Progenitor cell of endocrine pancreas (in vitro differentiated cells): ENCODE data around the gene BCL3. TPM values are rescaled to one million over a fixed set of nuclear protein-coding genes. Genes with fewer than 3 reads are reported as not detected.

ENCODE experiments used
- DNase-seq: peaks from one replicate; pipeline ENCODE4 v3.0.0; 2021; ENCODE audit warnings: low spot score; ENCODE audit not compliant: unreplicated experiment
- H3K27ac Mint-ChIP-seq: 2 replicates; pipeline ENCODE4 v1.8.0; 2021; ENCODE audit warnings: mild to moderate bottlenecking, moderate library complexity, mixed read lengths
- H3K27me3 Mint-ChIP-seq: 2 replicates; pipeline ENCODE4 v1.8.0; 2021; ENCODE audit warnings: mixed read lengths
- H3K36me3 Mint-ChIP-seq: 2 replicates; pipeline ENCODE4 v1.8.0; 2022; ENCODE audit warnings: mixed read lengths; ENCODE audit not compliant: insufficient read depth
- H3K4me1 Mint-ChIP-seq: 2 replicates; pipeline ENCODE4 v1.8.0; 2021; ENCODE audit warnings: low read depth, mixed read lengths
- H3K4me3 Mint-ChIP-seq: 2 replicates; pipeline ENCODE4 v1.8.0; 2021; ENCODE audit warnings: low read depth, mild to moderate bottlenecking, moderate library complexity, mixed read lengths
- H3K9me3 Mint-ChIP-seq: 2 replicates; pipeline ENCODE4 v1.8.0; 2021; ENCODE audit warnings: low read depth, mixed read lengths
- microRNA-seq: library from miRNA; unstranded; fragments of <30 nt; microRNA quantifications from one replicate; pipeline ENCODE4 v1.1.0, GENCODE V29; 2020; ENCODE audit warnings: borderline number of aligned reads; ENCODE audit not compliant: unreplicated experiment
- total RNA-seq: library from RNA; stranded (reverse); gene quantifications from 2 replicates; pipeline ENCODE4 v1.2.1, GENCODE V29; 2021
- TF ChIP-seq, protein P1 (sequence below): fragments of 200-600 bp; sonication (generic); IDR thresholded peaks from one replicate; pipeline ENCODE4 v1.5.0; 2021; ENCODE audit warnings: antibody characterized with exemption, mild to moderate bottlenecking; ENCODE audit not compliant: unreplicated experiment

Gene BCL3
- total RNA-seq, 1 donor from 2014 or later, result 3.8 TPM

- no peak for DNase-seq
- Mint-ChIP-seq H3K4me3 (no peak overlapping the region), H3K27me3 (no peaks in the 10 kb centered on the region), H3K27ac (no peak overlapping the region), H3K4me1 (peaks cover 21% of the 10 kb centered on the region), H3K9me3 (no peaks in the 10 kb centered on the region), H3K36me3 (peaks cover 4% of the 10 kb centered on the region)
- TF ChIP-seq, protein P1, sequence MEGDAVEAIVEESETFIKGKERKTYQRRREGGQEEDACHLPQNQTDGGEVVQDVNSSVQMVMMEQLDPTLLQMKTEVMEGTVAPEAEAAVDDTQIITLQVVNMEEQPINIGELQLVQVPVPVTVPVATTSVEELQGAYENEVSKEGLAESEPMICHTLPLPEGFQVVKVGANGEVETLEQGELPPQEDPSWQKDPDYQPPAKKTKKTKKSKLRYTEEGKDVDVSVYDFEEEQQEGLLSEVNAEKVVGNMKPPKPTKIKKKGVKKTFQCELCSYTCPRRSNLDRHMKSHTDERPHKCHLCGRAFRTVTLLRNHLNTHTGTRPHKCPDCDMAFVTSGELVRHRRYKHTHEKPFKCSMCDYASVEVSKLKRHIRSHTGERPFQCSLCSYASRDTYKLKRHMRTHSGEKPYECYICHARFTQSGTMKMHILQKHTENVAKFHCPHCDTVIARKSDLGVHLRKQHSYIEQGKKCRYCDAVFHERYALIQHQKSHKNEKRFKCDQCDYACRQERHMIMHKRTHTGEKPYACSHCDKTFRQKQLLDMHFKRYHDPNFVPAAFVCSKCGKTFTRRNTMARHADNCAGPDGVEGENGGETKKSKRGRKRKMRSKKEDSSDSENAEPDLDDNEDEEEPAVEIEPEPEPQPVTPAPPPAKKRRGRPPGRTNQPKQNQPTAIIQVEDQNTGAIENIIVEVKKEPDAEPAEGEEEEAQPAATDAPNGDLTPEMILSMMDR, result no peak
These were observed 57.8 kb downstream of the BCL3 start for GRCh38 chr19:44806291-44806690.

GRCh38 chr19:44807162-44807561, 58.7 kb downstream of the BCL3 start:
- H3K9me3 Mint-ChIP-seq, result no peaks in the 10 kb centered on the region
- no peak overlapping the region for H3K4me3 Mint-ChIP-seq
- H3K4me1 Mint-ChIP-seq, result peaks cover 24% of the 10 kb centered on the region
- H3K27ac Mint-ChIP-seq, result peak overlapping the region; percentile 29
- DNase-seq, result no peak
- TF ChIP-seq, protein P1, result no peak
- H3K27me3 Mint-ChIP-seq, result no peaks in the 10 kb centered on the region
- peaks cover 8% of the 10 kb centered on the region for H3K36me3 Mint-ChIP-seq

- H3K27me3 Mint-ChIP-seq, result no peaks in the 10 kb centered on the region
- H3K4me3 Mint-ChIP-seq, result peak overlapping the region; percentile 75
- peaks cover 24% of the 10 kb centered on the region for H3K4me1 Mint-ChIP-seq
- peak; percentile 73 for DNase-seq
- TF ChIP-seq, protein P1, result peak; percentile 67
- no peaks in the 10 kb centered on the region for H3K9me3 Mint-ChIP-seq
- peak overlapping the region; percentile 98 for H3K27ac Mint-ChIP-seq
- H3K36me3 Mint-ChIP-seq, result peaks cover 10% of the 10 kb centered on the region
These were observed 59.3 kb downstream of the BCL3 start for GRCh38 chr19:44807652-44808462.

DNA sequence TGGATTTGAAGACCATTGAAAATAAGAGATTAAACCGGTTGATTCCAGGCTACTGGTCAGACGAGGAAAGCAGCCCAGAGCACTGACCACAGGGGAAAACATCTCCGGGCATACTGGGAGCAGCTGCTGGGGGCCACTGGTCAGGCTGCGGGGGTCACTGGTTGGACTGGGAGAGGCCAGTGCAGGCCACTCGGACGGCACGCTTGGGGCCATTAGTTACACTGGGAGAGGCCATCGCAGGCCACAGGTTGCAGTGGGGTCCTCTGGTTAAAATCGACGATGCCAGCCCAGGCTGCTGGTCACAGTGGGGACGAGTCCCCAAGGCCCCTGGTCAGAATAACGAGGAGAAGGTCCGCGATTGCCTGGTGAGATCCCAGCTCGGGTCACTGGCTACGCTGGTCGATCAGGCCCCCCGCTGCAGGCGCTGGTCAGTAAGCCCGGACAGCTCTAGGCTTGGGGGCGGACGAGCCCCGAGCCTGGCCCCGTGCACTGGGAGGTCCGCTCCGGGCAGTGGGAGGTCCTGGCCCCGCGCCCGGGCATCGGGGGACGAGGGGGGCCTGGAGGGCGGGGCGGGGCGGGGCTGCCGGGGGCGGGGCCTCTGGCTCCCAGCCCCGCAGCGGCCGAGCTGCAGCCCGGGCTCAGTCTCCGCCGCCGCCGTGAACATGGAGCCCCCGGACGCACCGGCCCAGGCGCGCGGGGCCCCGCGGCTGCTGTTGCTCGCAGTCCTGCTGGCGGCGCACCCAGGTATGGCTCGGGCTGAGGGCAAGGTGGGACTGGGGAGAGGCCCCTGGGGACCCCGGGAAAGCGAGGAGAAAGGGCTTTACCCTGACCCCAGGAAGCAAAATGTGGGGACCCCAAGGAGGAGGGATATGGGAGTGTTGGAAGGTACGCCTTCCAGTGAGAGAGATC, 60.2 kb downstream of the BCL3 start, which contains the start of gene BCAM:
TSS of gene BCAM (plus strand) at position 641 of the 909 bp plus-strand sequence. CDS start at position 663, 22 bp downstream.
- peak within 1 kb of the TSS; percentile 98 for H3K27ac Mint-ChIP-seq
- peaks cover 24% of the 10 kb centered on the region for H3K4me1 Mint-ChIP-seq
- no peaks in the 10 kb centered on the region for H3K27me3 Mint-ChIP-seq
- TF ChIP-seq, protein P1, result no peak
- peak; percentile 65 for DNase-seq
- peak within 1 kb of the TSS; percentile 78 for H3K4me3 Mint-ChIP-seq
- no peaks in the 10 kb centered on the region for H3K9me3 Mint-ChIP-seq
- H3K36me3 Mint-ChIP-seq, result peaks cover 12% of the 10 kb centered on the region

Small RNAs within 50 kb of the gene (microRNA-seq; reads per million reads assigned to microRNA genes)
- gene MIR8085, result not detected

Other genes starting within 250 kb of the BCL3 start
- 17.9 and 19.6 TPM in 2 replicates for gene ZNF180, start 248.2 kb upstream of the BCL3 start, total RNA-seq
- gene CEACAM20, start 219.0 kb upstream of the BCL3 start, total RNA-seq, result not detected in 2 replicates
- gene IGSF23, start 135.1 kb upstream of the BCL3 start, total RNA-seq, result 0.67 and 1.7 TPM in 2 replicates
- gene PVR, start 104.8 kb upstream of the BCL3 start, total RNA-seq, result 61.2 and 64.3 TPM in 2 replicates
- gene CEACAM19, start 77.2 kb upstream of the BCL3 start, total RNA-seq, result 25.8 and 29.8 TPM in 2 replicates
- gene CEACAM16, start 49.6 kb upstream of the BCL3 start, total RNA-seq, result not detected in 2 replicates
- 15.4 and 16.2 TPM in 2 replicates for gene CBLC, start 29.2 kb downstream of the BCL3 start, total RNA-seq
- 197 and 211 TPM in 2 replicates for gene BCAM, start 60.4 kb downstream of the BCL3 start, total RNA-seq
- gene NECTIN2, start 97.6 kb downstream of the BCL3 start, total RNA-seq, result 201 and 203 TPM in 2 replicates
- gene TOMM40, start 142.5 kb downstream of the BCL3 start, total RNA-seq, result 63.0 and 67.1 TPM in 2 replicates
- gene APOE, start 157.1 kb downstream of the BCL3 start, total RNA-seq, result 198 and 233 TPM in 2 replicates
- gene APOC1, start 165.9 kb downstream of the BCL3 start, total RNA-seq, result 85.5 and 89.4 TPM in 2 replicates
- not detected in 2 replicates for gene APOC4, start 193.5 kb downstream of the BCL3 start, total RNA-seq
- gene APOC2, start 197.3 kb downstream of the BCL3 start, total RNA-seq, result not detected in 2 replicates
- gene CLPTM1, start 206.7 kb downstream of the BCL3 start, total RNA-seq, result 95.5 and 98.8 TPM in 2 replicates